MCF 10A (cell line): ENCODE data around the gene GATA3. TPM values are rescaled to one million over a fixed set of nuclear protein-coding genes. Genes with fewer than 3 reads are reported as not detected.

Experiments
- BruUV-seq: library from RNA; stranded (reverse); fragments of 400-500 nt; replicated peaks from 2 replicates; lab custom pipeline; 2021; lab: Mats Ljungman, UMichigan
- CTCF ChIA-PET: fragments of 300-600 bp; sonication (Branson Sonifier 250); formaldehyde crosslinking; extraction: SDS; loops from one replicate; lab custom pipeline; 2021; ENCODE audit warnings: antibody characterized with exemption, inconsistent platforms; lab: Yijun Ruan, JAX
- POLR2A ChIA-PET: fragments of 300-600, 350-650 bp; sonication (Branson Sonifier 250); formaldehyde crosslinking; extraction: SDS; loops from one replicate; lab custom pipeline; 2020; ENCODE audit warnings: antibody characterized with exemption, inconsistent platforms; lab: Yijun Ruan, JAX
- DNase-seq: peaks from one replicate; pipeline ENCODE4 v3.0.0-alpha.2; 2018; ENCODE audit not compliant: unreplicated experiment
- H3K27ac Mint-ChIP-seq: one replicate; pipeline ENCODE4 v1.8.0; 2022; ENCODE audit warnings: mild to moderate bottlenecking, low read depth, mixed read lengths; ENCODE audit not compliant: unreplicated experiment
- H3K27me3 Mint-ChIP-seq: one replicate; pipeline ENCODE4 v1.8.0; 2022; ENCODE audit warnings: mixed read lengths; ENCODE audit not compliant: insufficient read depth, unreplicated experiment
- H3K36me3 Mint-ChIP-seq: one replicate; pipeline ENCODE4 v1.8.0; 2022; ENCODE audit warnings: mild to moderate bottlenecking, moderate library complexity, mixed read lengths; ENCODE audit not compliant: insufficient read depth, unreplicated experiment
- H3K4me1 Mint-ChIP-seq: one replicate; pipeline ENCODE4 v1.8.0; 2022; ENCODE audit warnings: mixed read lengths; ENCODE audit not compliant: insufficient read depth, unreplicated experiment
- H3K4me3 Mint-ChIP-seq: one replicate; pipeline ENCODE4 v1.8.0; 2022; ENCODE audit warnings: mild to moderate bottlenecking, moderate library complexity, mixed read lengths; ENCODE audit not compliant: unreplicated experiment
- H3K9me3 Mint-ChIP-seq: one replicate; pipeline ENCODE4 v1.8.0; 2022; ENCODE audit warnings: mixed read lengths; ENCODE audit not compliant: unreplicated experiment
- intact Hi-C: fragments of 100-400 bp; cut with micrococcal nuclease; formaldehyde crosslinking; loops from 2 replicates; pipeline ENCODE4 v1.14.1; 2022
- total RNA-seq: library from RNA; stranded (reverse); gene quantifications from 2 replicates; pipeline ENCODE4 v1.2.3, GENCODE V29; 2022
- TF ChIP-seq, protein P1 (sequence below): fragments of 200-600 bp; IDR thresholded peaks from one replicate; pipeline ENCODE4 v1.8.0; 2022; ENCODE audit warnings: antibody characterized with exemption, mild to moderate bottlenecking; ENCODE audit not compliant: unreplicated experiment

Gene GATA3
- total RNA-seq, 1 experiment from 2014 or later, result 13.1 TPM

DNA sequence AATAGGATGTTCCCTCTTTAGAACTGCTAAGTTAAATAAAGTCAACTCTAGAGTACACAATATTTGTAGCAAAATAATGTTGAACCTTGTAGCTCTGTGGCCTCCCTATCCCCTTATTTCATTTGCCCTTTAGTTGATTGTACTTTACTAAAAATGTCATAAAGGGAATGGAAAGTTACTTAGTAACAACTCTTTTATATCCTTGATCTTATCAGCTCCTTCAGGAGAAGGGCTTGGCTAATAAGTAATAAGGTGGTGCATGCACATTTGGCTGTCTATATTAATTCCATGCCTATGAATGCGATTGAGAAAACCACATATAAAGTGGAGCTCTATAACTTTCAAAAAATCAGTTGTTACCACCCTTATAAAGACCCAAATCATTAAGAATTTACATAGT lies 41.5 kb upstream of the GATA3 start:
- intact Hi-C loops, result no loop called here
- POLR2A ChIA-PET, result interaction anchor here (0.7 kb wide), 1 partner anchor 32 kb away, joined by 3 read pairs; no protein-coding TSS in a partner anchor
- H3K36me3 Mint-ChIP-seq, result peaks cover 21% of the 10 kb centered on the region
- H3K27ac Mint-ChIP-seq, result no peak overlapping the region
- TF ChIP-seq, protein P1, sequence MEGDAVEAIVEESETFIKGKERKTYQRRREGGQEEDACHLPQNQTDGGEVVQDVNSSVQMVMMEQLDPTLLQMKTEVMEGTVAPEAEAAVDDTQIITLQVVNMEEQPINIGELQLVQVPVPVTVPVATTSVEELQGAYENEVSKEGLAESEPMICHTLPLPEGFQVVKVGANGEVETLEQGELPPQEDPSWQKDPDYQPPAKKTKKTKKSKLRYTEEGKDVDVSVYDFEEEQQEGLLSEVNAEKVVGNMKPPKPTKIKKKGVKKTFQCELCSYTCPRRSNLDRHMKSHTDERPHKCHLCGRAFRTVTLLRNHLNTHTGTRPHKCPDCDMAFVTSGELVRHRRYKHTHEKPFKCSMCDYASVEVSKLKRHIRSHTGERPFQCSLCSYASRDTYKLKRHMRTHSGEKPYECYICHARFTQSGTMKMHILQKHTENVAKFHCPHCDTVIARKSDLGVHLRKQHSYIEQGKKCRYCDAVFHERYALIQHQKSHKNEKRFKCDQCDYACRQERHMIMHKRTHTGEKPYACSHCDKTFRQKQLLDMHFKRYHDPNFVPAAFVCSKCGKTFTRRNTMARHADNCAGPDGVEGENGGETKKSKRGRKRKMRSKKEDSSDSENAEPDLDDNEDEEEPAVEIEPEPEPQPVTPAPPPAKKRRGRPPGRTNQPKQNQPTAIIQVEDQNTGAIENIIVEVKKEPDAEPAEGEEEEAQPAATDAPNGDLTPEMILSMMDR, result no peak
- H3K4me1 Mint-ChIP-seq, result no peaks in the 10 kb centered on the region
- BruUV-seq, result no TSS peak
- CTCF ChIA-PET, result no interaction called here
- H3K4me3 Mint-ChIP-seq, result no peak overlapping the region
- H3K27me3 Mint-ChIP-seq, result no peaks in the 10 kb centered on the region
- H3K9me3 Mint-ChIP-seq, result no peaks in the 10 kb centered on the region
- no peak for DNase-seq

- ChIA-PET CTCF (no interaction called here), POLR2A (interaction anchor here (0.8 kb wide), 1 partner anchor 62 kb away, joined by 3 read pairs; no protein-coding TSS in a partner anchor)
- intact Hi-C loops, result no loop called here
- Mint-ChIP-seq H3K27me3 (no peaks in the 10 kb centered on the region), H3K36me3 (peaks cover 21% of the 10 kb centered on the region), H3K4me1 (no peaks in the 10 kb centered on the region), H3K9me3 (no peaks in the 10 kb centered on the region), H3K27ac (no peak overlapping the region), H3K4me3 (no peak overlapping the region)
- DNase-seq, result no peak
- TF ChIP-seq, protein P1, result no peak
- no TSS peak for BruUV-seq
Observed at GRCh38 chr10:8013619-8014018, 40.9 kb upstream of the GATA3 start.

- H3K27me3 Mint-ChIP-seq, result no peaks in the 10 kb centered on the region
- intact Hi-C loops, result no loop called here
- POLR2A ChIA-PET, result interaction anchor here (0.8 kb wide), 1 partner anchor 61 kb away, joined by 3 read pairs; no protein-coding TSS in a partner anchor
Observed at GRCh38 chr10:8014649-8015048, 39.8 kb upstream of the GATA3 start.

GRCh38 chr10:8017277-8017676 lies 37.2 kb upstream of the GATA3 start:
- TF ChIP-seq, protein P1, result no peak

More at GRCh38 chr10:8014649-8015048, 39.8 kb upstream of the GATA3 start:
- no peak overlapping the region for H3K4me3 Mint-ChIP-seq
- DNase-seq, result no peak
- TF ChIP-seq, protein P1, result no peak
- no peaks in the 10 kb centered on the region for H3K4me1 Mint-ChIP-seq
- H3K9me3 Mint-ChIP-seq, result no peaks in the 10 kb centered on the region
- peaks cover 17% of the 10 kb centered on the region for H3K36me3 Mint-ChIP-seq
- no TSS peak for BruUV-seq
- CTCF ChIA-PET, result interaction anchor here (0.5 kb wide), 1 partner anchor 1195 kb away, joined by 3 read pairs; no protein-coding TSS in a partner anchor
- no peak overlapping the region for H3K27ac Mint-ChIP-seq

More at GRCh38 chr10:8017277-8017676, 37.2 kb upstream of the GATA3 start:
- H3K4me3 Mint-ChIP-seq, result no peak overlapping the region
- ChIA-PET POLR2A (no interaction called here), CTCF (no interaction called here)
- H3K9me3 Mint-ChIP-seq, result no peaks in the 10 kb centered on the region
- no peaks in the 10 kb centered on the region for H3K4me1 Mint-ChIP-seq
- intact Hi-C loops, result no loop called here
- DNase-seq, result no peak
- no peak overlapping the region for H3K27ac Mint-ChIP-seq
- H3K27me3 Mint-ChIP-seq, result no peaks in the 10 kb centered on the region
- peaks cover 7% of the 10 kb centered on the region for H3K36me3 Mint-ChIP-seq
- no TSS peak for BruUV-seq
